NCI-H748 treated with DMSO at 0.1 percent for 48 hours (cell line): ENCODE measurements around the gene OR1J2.

Experiments used
- DNase-seq: peaks from one replicate; lab custom pipeline; 2025; lab: John Stamatoyannopoulos, UW

The OR1J2 gene

DNA sequence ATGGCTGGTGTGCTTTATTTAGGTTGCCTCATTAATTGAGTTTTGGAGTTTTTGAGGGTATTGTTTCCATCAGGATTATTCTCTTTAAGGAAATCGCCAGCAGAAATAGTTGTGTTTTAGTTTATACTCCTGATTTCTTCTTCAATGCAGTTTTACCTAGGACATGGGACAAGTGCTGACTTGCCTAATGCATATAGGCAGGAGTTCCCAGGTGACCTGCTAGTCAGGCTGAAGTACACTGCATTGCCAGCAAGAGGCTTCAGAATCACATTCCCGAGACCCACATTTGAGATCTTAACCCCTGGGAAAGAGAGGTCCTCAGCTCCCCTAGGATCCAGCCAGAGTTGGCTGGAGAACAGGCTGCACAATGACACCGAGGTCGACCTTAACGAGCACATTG lies 40.8 kb downstream of the OR1J2 start:
- DNase-seq: no peak

GRCh38 chr9:122552812-122553211 lies 42.2 kb downstream of the OR1J2 start, which contains the start of gene OR1N2:
Gene OR1N2, plus strand, starts transcription at chr9:122553112. Its CDS starts 100 bp downstream, at chr9:122553212.
- DNase-seq: no peak
